Posterior vena cava (tissue), 2 donors: Measurements from ENCODE around the gene BANF2. TPM values are rescaled to one million over a fixed set of nuclear protein-coding genes. Genes with fewer than 3 reads are reported as not detected.

Experiments
- DNase-seq: peaks from one replicate; pipeline ENCODE4 v3.0.0-alpha.2; 2020; ENCODE audit warnings: low spot score
- intact Hi-C, 2 donors: fragments of 100-400 bp; cut with DNase I; formaldehyde crosslinking; loops; one replicate each; pipeline versions ENCODE4 v1.14.1 to v1.14.2; 2022 to 2023
- total RNA-seq, 2 donors: library from RNA; stranded (reverse); fragmentation: NEBNext Ultra II Directional; extraction: Animal tissue kit (Norgen Biotek cat#: 25700); gene quantifications; one replicate each; pipeline ENCODE4 v1.2.1, GENCODE V29; 2021
- donor health status: DM: yes; HTN: yes; CAD: no.
- donor health status: DM: yes; HTN: yes; CAD: no.

Gene BANF2
- total RNA-seq, 2 donors from 2014 or later = not detected

DNA sequence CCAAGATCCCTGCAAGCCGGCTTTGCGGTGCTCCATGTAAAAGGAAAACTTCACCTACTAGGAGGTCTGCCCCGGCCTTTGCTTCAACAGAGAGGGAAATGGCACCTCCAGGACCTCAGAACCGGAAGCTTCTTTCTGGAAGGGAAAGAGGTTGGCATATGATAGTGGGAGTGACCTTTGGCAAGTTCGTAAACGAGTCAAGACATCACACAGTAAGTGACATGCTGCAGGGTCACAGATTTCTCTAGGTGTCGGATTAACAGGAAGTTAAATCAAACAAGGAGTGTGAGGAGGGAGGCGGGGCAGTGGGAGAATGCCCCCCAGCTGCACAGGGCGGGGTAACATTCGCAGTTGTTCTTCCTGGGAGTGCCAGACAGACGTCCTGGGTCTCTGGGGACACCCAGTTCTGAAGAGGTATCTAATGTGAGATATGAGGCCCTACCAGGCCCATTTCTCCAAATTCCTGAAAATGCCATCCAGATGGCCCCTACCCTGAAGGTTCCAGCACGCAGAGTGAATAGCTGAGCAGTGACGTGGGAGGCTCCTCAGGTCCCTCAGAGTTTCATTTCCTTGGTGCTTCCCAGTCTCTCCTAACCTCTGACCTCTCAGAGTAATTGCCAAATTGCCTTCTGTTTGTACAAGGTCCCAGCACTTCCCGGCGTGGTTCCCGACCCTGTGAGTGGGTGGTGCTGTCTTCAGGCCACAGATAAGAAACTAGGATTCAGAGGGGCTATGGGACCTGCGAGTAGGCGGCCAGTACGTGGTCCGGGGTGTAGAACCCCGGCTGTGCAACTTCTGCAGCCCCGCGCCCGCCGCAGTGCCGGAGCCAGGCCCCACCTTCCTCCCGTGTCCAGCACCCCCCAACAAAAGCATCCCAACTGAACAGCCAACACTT, 19.6 kb upstream of the BANF2 start:
- peak; percentile 83 for DNase-seq
- intact Hi-C loops = loop anchor here (5.0 to 10.0 kb wide), 2 partner anchors 105 to 217 kb away; no protein-coding TSS in a partner anchor

DNA sequence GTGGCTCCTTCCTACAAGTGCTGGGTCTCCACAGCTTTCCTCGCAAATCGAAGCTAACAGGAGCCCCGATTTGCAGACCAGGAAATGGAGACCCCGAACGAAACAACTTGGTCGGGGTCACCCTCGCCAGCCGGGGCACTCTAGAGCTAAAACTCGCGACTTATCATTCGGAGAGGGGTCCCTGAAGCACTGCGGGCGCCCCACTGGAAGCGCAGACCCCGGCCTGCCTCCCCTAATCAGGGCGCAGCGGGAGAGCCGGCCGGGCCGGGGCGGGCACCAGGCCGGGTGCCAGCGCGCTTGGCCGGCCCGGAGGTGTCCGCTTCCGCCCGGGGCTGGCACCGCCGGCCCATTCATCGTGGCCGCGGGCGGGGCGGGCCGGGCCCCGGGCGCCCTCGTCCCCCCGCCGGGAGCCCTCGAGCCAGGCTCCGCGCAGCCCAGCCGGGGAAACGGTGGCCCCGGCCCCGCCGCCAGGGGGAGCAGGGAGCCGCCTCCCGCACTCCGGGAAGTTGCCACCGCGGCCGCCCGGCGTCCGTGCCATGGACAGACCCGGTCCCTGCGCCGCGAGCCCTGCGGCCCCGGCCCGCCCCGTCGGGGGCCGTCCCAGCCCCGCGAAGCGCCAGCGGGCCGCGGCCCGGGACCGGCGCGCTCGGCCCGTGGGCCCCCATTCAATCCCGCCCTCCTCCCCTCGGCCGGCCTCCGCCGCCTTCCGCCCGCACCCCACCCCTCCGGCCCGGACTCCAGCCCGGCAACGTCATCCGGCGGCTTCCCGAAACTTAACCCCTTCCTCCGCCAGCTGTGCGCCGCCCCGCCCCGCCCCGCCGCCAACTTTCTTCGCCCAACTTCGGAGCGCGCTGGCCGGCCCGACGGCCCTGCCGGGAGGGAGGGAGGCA, 18.7 kb upstream of the BANF2 start:
- intact Hi-C loops = loop anchor here in 1 of 2 donors (5.0 kb wide), 1 partner anchor 216 kb away; no protein-coding TSS in a partner anchor
- peak; percentile 96 for DNase-seq

DNA sequence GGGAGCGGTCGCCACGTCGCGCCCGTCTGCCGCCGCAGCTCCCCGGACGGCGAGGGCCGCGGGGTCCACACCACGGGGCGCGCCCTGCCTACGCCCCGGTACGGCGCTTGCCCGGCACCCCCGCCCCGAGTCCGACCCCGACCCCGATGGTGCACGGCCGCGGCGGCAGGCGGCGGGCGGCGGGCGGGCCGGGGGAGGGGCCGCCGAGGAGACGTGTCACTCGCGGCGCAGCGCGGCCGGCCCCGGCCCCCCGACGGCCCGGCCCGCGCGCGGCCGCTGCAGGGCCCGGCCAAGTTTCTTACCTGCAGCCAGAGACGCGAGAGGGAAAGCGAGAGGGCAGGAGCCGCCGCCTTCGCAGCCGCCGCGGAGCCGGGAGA, 18.1 kb upstream of the BANF2 start:
- intact Hi-C loops = loop anchor here in 1 of 2 donors (5.0 kb wide), 1 partner anchor 216 kb away; no protein-coding TSS in a partner anchor
- no peak for DNase-seq

DNA sequence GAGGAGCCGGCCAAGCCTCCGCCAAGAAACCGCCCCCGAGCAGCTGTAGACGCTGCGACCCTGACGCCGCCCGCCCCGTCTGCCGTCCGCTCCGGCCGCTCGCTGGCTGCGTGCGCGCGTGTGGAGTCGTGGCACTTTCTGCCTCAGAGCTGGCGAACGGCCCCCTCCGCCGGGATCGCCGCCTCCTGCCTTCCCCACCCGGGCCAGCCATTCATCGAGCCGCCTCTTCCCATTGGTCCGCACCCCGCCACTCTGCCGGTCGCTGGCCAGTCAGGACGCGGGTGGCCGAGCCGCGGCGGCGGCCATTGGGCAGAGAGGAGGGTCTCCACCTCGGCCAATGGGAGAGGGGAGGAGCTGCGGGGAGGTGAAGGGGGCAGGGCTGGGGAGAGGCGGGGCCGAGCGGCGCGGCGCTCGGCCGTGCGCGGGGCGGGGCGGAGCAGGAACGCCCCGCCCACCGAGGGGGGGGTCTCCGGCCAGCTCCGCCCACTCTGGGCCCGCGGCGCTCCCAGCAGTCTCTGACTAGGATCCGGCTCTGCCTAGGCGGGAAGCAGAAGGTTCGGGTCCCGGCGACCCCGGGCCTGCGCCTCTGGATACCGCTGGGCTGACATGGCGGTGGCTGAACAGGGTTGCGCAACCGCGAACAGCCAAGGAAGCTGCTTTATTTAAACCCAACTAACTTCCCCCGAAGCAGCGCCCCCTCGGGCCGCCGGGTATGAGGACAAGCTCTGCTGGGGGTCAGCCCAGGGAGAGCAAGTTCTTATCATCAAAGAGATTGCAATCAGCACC, 17.5 kb upstream of the BANF2 start, which contains the start of gene RRBP1:
Gene RRBP1, minus strand, starts transcription at position 140 of the 786 bp plus-strand sequence. CDS start 21,735 bp downstream, outside the sequence.
- DNase-seq = peak; percentile 100

DNA sequence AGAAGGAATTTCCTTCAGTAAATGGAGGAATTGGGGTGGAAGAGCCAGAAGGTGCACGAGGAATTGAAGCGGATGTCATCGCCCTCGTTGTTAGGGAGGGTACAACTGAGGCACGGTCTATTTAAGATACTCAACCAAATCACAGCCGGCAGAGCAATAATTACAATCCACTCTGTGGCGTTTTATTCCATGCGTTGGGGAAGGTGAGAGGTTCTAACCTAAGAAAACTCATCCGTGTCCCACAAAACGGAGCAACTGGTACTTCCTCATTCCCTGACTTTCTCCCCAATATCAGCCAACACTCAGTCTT, 16.9 kb upstream of the BANF2 start:
- intact Hi-C loops = loop anchor here in 1 of 2 donors (5.0 kb wide), 1 partner anchor 214 kb away; no protein-coding TSS in a partner anchor
- no peak for DNase-seq

More for the DNA sequence above, 17.5 kb upstream of the BANF2 start, which contains the start of gene RRBP1:
- intact Hi-C loops = loop anchor here in 1 of 2 donors (5.0 kb wide), 1 partner anchor 215 kb away; no protein-coding TSS in a partner anchor

DNA sequence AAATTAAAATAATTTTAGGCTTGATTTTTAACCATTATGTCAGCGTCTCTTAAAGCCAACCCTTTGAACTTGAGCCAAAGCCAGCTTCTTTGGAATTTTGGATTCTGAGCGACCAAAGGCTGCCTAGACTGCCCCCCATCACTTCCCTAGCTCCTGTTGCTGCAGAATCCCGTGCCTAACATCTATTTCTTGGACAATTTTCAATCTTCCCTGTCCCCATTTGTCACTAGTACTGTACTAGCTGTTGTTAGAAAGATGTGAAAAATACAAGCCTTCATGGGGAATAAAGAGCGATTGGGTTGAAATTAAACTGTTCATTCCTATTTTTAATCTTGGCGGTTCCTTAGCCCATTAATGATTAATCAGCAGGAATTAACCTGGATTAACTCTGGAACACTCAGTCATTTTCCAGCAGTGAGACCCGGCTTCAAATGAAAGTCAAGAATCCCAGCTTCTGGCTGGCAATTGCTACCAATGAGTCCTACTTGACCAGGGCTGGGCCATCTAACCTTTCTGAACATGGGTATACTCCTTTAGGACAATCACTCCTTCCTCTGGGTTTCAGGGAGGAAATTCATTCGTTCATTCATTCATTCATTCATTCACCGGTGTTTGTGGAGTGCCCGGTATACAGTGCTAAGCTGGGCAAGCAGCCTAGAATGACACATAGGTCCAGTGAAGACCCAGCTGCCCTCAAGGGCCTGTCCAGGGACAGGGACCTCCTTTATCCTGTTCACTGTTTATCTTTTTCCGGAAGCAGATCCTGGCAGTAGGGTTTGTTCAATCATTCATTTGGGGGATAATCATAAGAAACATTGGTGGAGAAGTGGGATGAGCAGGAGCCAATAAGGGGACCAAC, 16.3 kb upstream of the BANF2 start:
- intact Hi-C loops = loop anchor here in 1 of 2 donors (5.0 kb wide), 1 partner anchor 214 kb away; no protein-coding TSS in a partner anchor
- DNase-seq = no peak

DNA sequence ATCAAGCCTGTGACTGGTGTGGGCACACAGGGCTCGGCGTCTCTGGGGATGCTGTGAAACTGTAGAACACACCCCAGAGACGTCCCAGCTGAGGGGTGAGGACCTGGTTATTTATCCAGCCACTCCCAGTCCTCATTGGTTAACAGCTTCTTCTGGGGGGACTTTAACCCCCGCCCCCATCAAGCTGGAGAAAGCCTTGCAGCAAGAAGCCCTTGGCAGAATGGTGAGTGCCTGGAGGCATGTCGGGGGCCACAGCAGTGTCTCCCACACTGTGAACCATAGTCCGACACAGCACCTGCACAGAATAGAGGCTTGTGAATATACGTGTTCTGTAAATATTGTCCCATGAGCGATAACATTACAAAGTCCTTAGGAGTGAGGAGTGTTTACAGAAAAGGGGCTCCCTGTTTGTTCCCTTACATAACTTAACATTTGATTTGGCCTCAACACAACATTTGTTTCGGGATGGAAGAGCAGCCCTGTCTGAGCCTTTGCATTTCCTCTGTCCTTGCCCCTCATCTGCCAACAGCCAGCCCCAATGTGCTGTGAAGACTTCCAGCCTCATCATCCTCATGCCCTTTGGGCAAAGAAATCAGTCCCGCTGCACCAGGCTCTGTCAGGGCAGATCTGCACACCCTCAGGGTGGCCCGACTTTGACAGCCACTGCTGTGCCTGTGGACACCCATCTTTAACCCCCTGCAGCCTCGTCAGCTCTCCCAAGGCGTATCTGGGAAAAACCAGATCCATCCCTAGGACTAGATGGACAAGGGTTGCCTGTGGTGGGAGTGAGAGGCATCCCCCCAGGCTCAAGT, 15.5 kb upstream of the BANF2 start:
- DNase-seq = no peak
- intact Hi-C loops = loop anchor here in 1 of 2 donors (5.0 kb wide), 1 partner anchor 213 kb away; no protein-coding TSS in a partner anchor

DNA sequence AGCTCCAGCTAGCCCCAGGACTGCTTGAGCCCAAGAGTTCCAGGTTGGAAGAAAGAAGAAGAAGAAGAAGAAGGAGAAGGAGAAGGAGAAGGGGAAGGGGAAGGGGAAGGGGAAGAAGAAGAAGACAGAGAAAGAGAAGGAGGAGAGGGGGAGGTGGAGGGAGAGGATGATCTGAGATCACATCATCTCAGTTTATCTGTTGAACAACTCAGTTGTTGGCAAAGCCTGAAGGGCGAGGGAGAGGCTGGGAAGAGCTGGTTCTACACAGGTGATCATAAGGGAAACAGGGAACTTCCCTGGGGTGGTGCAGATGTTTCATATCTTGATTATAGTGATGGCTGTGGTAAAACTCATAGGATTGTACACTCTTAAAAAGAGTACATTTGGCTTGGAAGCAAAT, 14.6 kb upstream of the BANF2 start:
- no peak for DNase-seq
- intact Hi-C loops = no loop called here

DNA sequence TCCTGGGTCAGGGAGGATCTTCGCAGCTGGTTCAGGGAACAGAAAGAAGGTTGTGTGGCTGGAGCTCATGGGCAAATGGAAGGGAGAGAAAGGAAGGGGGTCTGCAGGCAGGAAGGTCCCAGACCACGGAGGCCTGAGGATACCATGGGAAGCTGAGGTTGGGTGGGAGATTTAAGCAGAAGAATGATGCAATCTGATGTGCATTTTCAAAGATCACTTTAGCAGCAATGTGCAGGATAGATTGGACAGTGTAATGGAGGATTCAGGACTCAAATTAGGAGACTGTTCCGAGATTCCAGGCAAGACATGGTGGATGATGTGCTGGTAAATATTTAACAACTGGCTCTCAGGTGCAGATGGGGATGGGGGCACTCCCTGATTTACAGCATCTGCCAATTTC, 12.0 kb upstream of the BANF2 start:
- DNase-seq = no peak
- intact Hi-C loops = no loop called here

DNA sequence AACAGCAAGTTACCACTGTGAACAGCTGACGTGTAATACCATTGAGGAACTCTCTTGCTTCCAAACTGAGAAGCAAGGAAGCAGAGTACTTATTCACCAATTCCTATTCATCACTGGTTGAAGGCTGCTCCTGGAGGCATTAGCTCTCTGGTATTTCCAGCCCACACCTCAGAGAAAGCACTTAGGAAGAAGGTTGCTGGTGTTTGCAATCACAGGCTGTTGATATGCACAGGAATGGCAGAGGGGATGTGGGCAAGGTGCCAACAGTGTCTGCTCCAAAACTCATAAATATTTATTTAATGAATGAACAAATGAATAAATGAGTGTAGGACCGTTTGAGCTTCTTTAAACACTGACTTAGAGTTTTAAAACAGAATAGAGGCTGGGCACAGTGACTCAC, 10.8 kb upstream of the BANF2 start:
- DNase-seq = no peak
- intact Hi-C loops = no loop called here

DNA sequence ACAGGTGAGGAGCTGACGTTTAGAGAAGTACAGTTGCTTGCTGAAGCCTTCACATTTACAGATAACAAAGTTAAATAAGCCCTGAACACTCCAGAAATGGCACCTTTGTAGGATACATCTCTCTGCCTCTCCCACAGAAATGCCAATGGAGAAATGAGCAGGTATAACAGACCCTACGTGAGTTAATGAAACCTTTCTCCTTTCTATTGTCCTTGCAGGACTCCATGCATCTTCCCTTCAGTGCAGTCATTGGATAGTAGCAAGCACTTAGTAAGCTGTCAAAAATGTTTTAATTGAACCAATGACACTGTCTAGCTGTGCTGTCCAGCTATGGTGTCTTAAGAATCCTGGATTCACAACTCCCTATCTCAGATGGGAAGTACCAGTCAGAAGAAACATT, 9.6 kb upstream of the BANF2 start:
- DNase-seq = no peak
- intact Hi-C loops = no loop called here

DNA sequence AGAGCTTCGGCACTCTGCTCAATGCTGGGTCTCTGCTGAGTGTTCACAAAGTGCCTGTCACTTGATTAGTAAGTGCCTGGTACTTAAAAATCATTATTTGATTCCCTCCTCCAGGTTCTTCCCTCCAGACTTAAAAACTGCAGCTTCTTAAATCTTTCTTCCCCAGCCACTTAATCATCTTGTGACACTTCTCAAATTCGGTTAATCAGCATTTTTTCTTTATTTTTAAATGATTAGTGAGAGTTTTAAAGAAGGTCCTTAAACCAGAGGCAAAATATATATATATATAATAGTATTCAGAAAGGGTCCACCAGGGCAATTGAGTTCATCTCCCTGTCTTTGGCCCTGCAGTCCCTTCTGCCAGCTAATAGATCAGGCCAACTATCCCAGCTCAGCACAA, 8.0 kb upstream of the BANF2 start:
- no peak for DNase-seq
- intact Hi-C loops = no loop called here

DNA sequence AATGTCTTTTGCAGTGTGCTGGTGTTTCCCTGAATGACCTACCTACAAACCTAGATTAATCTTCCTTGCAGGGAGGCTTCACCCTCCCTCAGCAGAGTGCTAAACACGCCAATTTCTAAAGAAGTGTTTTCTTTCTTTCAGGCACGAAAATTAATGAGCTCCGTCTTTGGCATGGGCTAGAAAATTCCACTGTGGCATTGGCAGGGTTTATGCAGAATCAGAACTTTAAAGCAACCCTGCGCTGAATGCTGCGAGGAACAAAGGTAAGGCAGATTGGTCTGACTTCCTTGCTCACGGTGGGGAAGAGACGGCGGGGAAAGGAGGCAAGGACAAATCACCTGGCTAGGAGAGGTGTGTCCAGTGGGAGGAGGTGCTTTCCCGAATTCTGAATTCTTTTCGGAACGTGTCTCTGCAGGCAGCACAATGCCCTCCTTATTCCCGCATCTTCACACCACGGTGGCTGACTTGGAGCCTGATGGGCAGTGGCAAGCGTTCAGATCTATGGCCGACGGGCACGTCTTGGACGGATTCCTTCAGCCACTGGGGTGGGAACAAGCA, 6.2 kb upstream of the BANF2 start:
- no peak for DNase-seq
- intact Hi-C loops = no loop called here

DNA sequence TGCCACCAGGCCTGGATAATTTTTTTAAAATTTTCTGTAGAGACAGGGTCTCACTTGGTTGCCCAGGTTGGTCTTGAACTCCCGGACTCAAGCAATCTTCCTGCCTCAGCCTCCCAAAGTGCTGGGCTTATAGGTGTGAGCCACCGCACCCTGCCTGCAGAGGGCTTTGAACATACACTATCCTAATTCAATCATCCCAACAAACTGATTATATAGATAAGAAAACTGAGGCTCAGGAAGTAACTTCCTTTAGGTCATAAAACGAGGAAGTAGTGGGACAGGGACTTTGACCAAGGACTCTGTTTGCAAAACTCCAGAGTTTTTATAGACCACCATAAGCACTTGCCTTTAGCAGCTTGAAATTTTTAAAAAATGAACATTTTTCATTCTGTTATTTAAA, 5.0 kb upstream of the BANF2 start:
- intact Hi-C loops = no loop called here
- no peak for DNase-seq

DNA sequence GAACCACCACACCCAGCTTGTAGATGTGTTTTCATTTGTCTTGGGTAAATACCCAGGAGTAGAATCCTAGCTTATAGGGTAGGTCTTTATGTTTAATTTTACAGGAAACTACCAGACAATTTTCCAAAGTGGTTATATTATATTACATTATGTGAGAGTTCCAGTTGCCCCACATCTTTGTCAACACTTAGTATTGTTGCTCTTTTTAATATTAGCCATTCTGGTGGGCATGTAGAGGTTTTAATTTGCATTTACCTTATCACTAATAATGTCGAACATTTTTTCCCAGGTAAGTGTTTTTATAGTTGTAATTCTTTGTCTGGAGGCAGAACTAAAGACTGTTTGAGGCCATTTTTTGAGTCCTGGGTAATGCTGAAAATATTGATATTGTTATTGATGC, 3.5 kb upstream of the BANF2 start:
- intact Hi-C loops = no loop called here
- DNase-seq = no peak

DNA sequence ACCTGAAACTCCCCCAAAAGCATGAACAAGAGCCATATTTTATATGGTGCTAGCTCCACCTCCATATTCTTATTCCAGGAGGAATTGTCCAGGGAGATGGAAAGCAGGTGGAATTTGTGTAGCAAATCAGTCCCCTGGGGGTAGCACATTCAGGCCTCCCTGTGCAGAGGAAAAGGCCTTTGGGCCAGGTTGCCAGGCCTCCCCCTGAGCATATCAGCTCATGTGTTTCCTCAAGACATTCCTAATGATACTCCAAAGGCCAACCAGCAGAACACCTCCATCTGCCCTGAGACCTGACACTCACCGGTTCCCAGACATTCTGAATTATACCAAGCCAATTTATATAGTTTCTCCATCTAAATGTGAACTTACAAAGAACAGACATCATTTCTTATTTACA, 2.6 kb upstream of the BANF2 start:
- intact Hi-C loops = no loop called here
- DNase-seq = no peak

DNA sequence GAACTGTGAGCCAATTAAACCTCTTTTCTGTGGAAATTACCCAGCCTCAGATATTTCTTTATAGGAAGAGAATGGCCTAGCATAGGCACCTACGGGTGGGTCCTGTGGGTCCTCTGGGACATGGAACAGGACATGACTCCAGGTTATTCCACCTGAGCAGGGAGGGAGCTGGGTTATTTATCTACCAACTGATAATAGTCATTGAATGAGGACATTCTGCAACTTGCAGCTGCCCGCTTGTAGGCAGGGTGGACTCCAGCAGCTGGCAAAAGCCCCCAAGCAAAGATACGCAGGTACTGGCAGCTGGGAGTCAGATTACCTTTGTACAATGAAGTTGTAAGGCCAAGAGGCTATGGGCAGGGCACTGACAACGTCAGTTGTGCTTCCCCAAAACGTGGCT, 1.4 kb upstream of the BANF2 start:
- DNase-seq = no peak
- intact Hi-C loops = no loop called here
